HepG2 (cell line): ENCODE measurements around the gene CAST. TPM values are rescaled to one million over a fixed set of nuclear protein-coding genes. Genes with fewer than 3 reads are reported as not detected.

Experiments used
- ATAC-seq: fragments of 200-7000 bp; cut with Tn5 transposase; 3 replicates; pipeline ENCODE4 v1.9.1; 2020; ENCODE audit warnings: mild to moderate bottlenecking, moderate library complexity
- BruUV-seq: library from RNA; stranded (reverse); fragments of 400-500 nt; replicated peaks from 2 replicates; lab custom pipeline; 2021; lab: Mats Ljungman, UMichigan
- CTCF ChIA-PET: fragments of 300-600 bp; formaldehyde crosslinking; extraction: SDS; loops from one replicate; lab custom pipeline; 2021; ENCODE audit warnings: low total read pairs, inconsistent platforms, low intra/inter-chr PET ratio; lab: Yijun Ruan, JAX
- POLR2A ChIA-PET: fragments of 350-600 bp; sonication (Branson Sonifier 250); formaldehyde crosslinking; loops from one replicate; lab custom pipeline; 2020; ENCODE audit warnings: antibody characterized with exemption, inconsistent platforms; lab: Yijun Ruan, JAX
- DNase-seq: peaks from one replicate; pipeline ENCODE4 v3.0.0-alpha.2; 2015; ENCODE audit warnings: low spot score
- FAIRE-seq: peaks from 3 replicates; lab custom pipeline; 2011; peaks lifted over from hg19 to GRCh38; lab: Jason Lieb, UNC
- H2AFZ ChIP-seq: one replicate; pipeline ENCODE4 v1.6.1; 2011; ENCODE audit warnings: low read length, inconsistent platforms
- H3K27ac ChIP-seq: fragments of 300-600 bp; 3 replicates; pipeline ENCODE4 v1.8.0; 2011; ENCODE audit warnings: mixed run types, mild to moderate bottlenecking, mixed read lengths, low read length, inconsistent platforms; ENCODE audit not compliant: insufficient read depth; ENCODE audit errors: extremely low read length
- H3K27me3 ChIP-seq, 2 experiments: fragments of 200-600 bp in 1 of 2; 2 replicates in 1 of 2; 3 replicates in 1 of 2; pipeline versions ENCODE4 v1.6.0 to v1.8.0; 2011; ENCODE audit warnings: low read length in 2 of 2, mild to moderate bottlenecking in 2 of 2, moderate library complexity in 2 of 2, inconsistent platforms in 1 of 2; ENCODE audit not compliant: insufficient read depth in 2 of 2, control insufficient read depth in 1 of 2
- H3K36me3 ChIP-seq, 2 experiments: fragments of 200-600 bp in 1 of 2; replicated peaks in 1 of 2; 2 replicates in 1 of 2; 3 replicates in 1 of 2; pipeline versions ENCODE4 v1.5.1 to v1.8.0; 2011; ENCODE audit warnings: low read length in 2 of 2, inconsistent platforms in 1 of 2; ENCODE audit not compliant: insufficient read depth in 2 of 2, control insufficient read depth in 1 of 2
- H3K4me1 ChIP-seq: 2 replicates; pipeline ENCODE4 v1.5.1; 2012; ENCODE audit warnings: low read length, inconsistent platforms; ENCODE audit not compliant: insufficient read depth
- H3K4me2 ChIP-seq: 2 replicates; pipeline ENCODE4 v1.6.0; 2011; ENCODE audit warnings: low read depth, low read length, inconsistent platforms
- H3K4me3 ChIP-seq, 3 experiments: fragments of 200-600 bp in 1 of 3; sonication (generic), shearing (Covaris generic) in 1 of 3; replicated peaks in 1 of 3; 2 replicates each; pipeline ENCODE4 v1.5.1; 2011 to 2016; ENCODE audit warnings: low read length in 3 of 3, inconsistent platforms in 2 of 3, low read depth in 2 of 3, mild to moderate bottlenecking in 2 of 3, control low read depth in 1 of 3, mixed read lengths in 1 of 3; ENCODE audit not compliant: insufficient read depth in 1 of 3
- H3K79me2 ChIP-seq: one replicate; pipeline ENCODE4 v1.6.1; 2011; ENCODE audit warnings: low read length, inconsistent platforms; ENCODE audit not compliant: insufficient read depth
- H3K9ac ChIP-seq: 2 replicates; pipeline ENCODE4 v1.6.0; 2011; ENCODE audit warnings: mild to moderate bottlenecking, low read depth, low read length, inconsistent platforms; ENCODE audit not compliant: insufficient read depth
- H3K9me3 ChIP-seq: 2 replicates; pipeline ENCODE4 v1.5.1; 2012; ENCODE audit warnings: mild to moderate bottlenecking, low read length
- H4K20me1 ChIP-seq: 2 replicates; pipeline ENCODE4 v1.6.0; 2011; ENCODE audit warnings: inconsistent platforms, mild to moderate bottlenecking, low read length, moderate library complexity; ENCODE audit not compliant: insufficient read depth
- ATF6 ChIP-seq: sonication (generic); formaldehyde crosslinking; conservative IDR thresholded peaks from 2 replicates; pipeline ENCODE4 v1.4.0; 2020; ENCODE audit warnings: missing genetic modification reagents
- GFI1 ChIP-seq: sonication (generic); formaldehyde crosslinking; IDR thresholded peaks from 2 replicates; pipeline ENCODE4 v1.5.0; 2020; ENCODE audit warnings: missing genetic modification reagents, mild to moderate bottlenecking, borderline replicate concordance
- JDP2 ChIP-seq: sonication (generic); formaldehyde crosslinking; IDR thresholded peaks from 2 replicates; pipeline ENCODE4 v1.8.1; 2022; ENCODE audit warnings: missing genetic modification reagents, borderline replicate concordance
- TCF7L2 ChIP-seq: IDR thresholded peaks from 2 replicates; pipeline ENCODE4 v1.6.1; 2011; ENCODE audit warnings: mild to moderate bottlenecking, low read depth, low read length, moderate library complexity
- ZNF580 ChIP-seq: IDR thresholded peaks from 2 replicates; pipeline ENCODE4 v1.6.1; 2016; ENCODE audit warnings: low read depth, borderline replicate concordance
- ZNF629 ChIP-seq: sonication (generic); formaldehyde crosslinking; conservative IDR thresholded peaks from 2 replicates; pipeline ENCODE4 v1.5.0; 2020; ENCODE audit warnings: missing genetic modification reagents
- WGBS: methylation state at CpG from one replicate; pipeline ENCODE4 v1.1.6; 2017; ENCODE audit warnings: low lambda C conversion rate; 5-methylcytosine and 5-hydroxymethylcytosine counted together
- in situ Hi-C: cut with HindIII; loops from 2 replicates; pipeline ENCODE4 v1.10.0; 2017; ENCODE audit warnings: low pct_unique_long_range_greater_than_20kb; ENCODE audit not compliant: extremely low pct_ligation_motif_present
- intact Hi-C: fragments of 100-400 bp; cut with micrococcal nuclease; formaldehyde crosslinking; loops from one replicate; pipeline ENCODE4 v1.10.0; 2022; ENCODE audit not compliant: unreplicated experiment
- polyA plus RNA-seq, 8 experiments: library from polyadenylated mRNA; depleted of rRNA in 3 of 8; stranded (reverse) in 7 of 8; unstranded in 1 of 8; fragments of >200 nt; fragmentation: Illumina TruSeq in 4 of 8; extraction: Trizol in 4 of 8; gene quantifications; 2 replicates each; pipeline versions ENCODE4 v1.2.1 to v1.2.3, GENCODE V29; 2011 to 2016; ENCODE audit warnings: low read depth in 4 of 8, missing spikeins in 1 of 8, mixed read lengths in 1 of 8; ENCODE audit not compliant: insufficient read depth in 1 of 8
- total RNA-seq, 5 experiments: library from RNA; depleted of rRNA; stranded (reverse); fragments of >200 nt; fragmentation: Illumina TruSeq; extraction: Trizol; gene quantifications; 2 replicates each; pipeline ENCODE4 v1.2.3, GENCODE V29; 2016; ENCODE audit warnings: low read depth in 1 of 5

The CAST gene
- total and polyA plus RNA-seq, 2 of the 13 experiments (the other 11 are each of a cell fraction or from before 2014, with no cell fraction given) = 42.1 to 67.6 TPM

GRCh38 chr5:96721351-96721977 lies 59.3 kb downstream of the CAST start:
- TF ChIP-seq JDP2 (CRISPR knock-in tag) (no peak), TCF7L2 (no peak), GFI1 (CRISPR knock-in tag) (no peak), ATF6 (CRISPR knock-in tag) (no peak)
- H3K4me1 ChIP-seq = peaks cover under 1% of the 10 kb centered on the region; the same call in 1 of the 2 replicates
- intact Hi-C loops = loop anchor here (10.0 kb wide), 1 partner anchor 377 kb away; no protein-coding TSS in a partner anchor
- no peak overlapping the region for H3K9ac ChIP-seq
- ATAC-seq (no peak), FAIRE-seq (no peak), DNase-seq (no peak)
- POLR2A ChIA-PET = no interaction called here
- no peak overlapping the region for H3K4me3 ChIP-seq
- H3K36me3 ChIP-seq = no peaks in the 10 kb centered on the region
- CTCF ChIA-PET = no interaction called here
- H3K4me2 ChIP-seq = no peak overlapping the region
- peaks cover 18% of the 10 kb centered on the region for H3K79me2 ChIP-seq
- peaks cover 3% of the 10 kb centered on the region; the same call in 1 of the 2 replicates for H4K20me1 ChIP-seq
- in situ Hi-C loops = no loop called here
- no peak overlapping the region for H2AFZ ChIP-seq
- no peaks in the 10 kb centered on the region for H3K27me3 ChIP-seq
- no TSS peak for BruUV-seq
- H3K27ac ChIP-seq = no peak overlapping the region
- H3K9me3 ChIP-seq = no peaks in the 10 kb centered on the region

GRCh38 chr5:96725257-96725656 lies 63.1 kb downstream of the CAST start:
- ChIA-PET POLR2A (no interaction called here), CTCF (no interaction called here)
- WGBS = 100% methylated on average over 1 of the region's 1 CpG
- H3K4me2 ChIP-seq = no peak overlapping the region
- no peak overlapping the region for H2AFZ ChIP-seq
- in situ Hi-C loops (no loop called here), intact Hi-C loops (loop anchor here (10.0 kb wide), 1 partner anchor 380 kb away; no protein-coding TSS in a partner anchor)
- no peak overlapping the region for H3K9ac ChIP-seq
- peak; percentile 76 for TF ChIP-seq ZNF629
- no peak for TF ChIP-seq ZNF580 (CRISPR knock-in tag)
- BruUV-seq = no TSS peak
- no peaks in the 10 kb centered on the region for H3K4me1 ChIP-seq
- H3K36me3 ChIP-seq = peaks cover 0 to 10% of the 10 kb centered on the region in 2 experiments; a peak in 1 of 5 replicates
- H3K27ac ChIP-seq = no peak overlapping the region
- H3K79me2 ChIP-seq = peaks cover 4% of the 10 kb centered on the region
- H4K20me1 ChIP-seq = peaks cover 3% of the 10 kb centered on the region; the same call in 1 of the 2 replicates
- no peak overlapping the region for H3K4me3 ChIP-seq
- no peaks in the 10 kb centered on the region for H3K9me3 ChIP-seq
- DNase-seq (no peak), ATAC-seq (no peak), FAIRE-seq (no peak)
- no peaks in the 10 kb centered on the region for H3K27me3 ChIP-seq
